ENCODE measurements around the gene TRIP11. TPM values are rescaled to one million over a fixed set of nuclear protein-coding genes. Genes with fewer than 3 reads are reported as not detected.

Gene TRIP11
- total and polyA plus RNA-seq, 2 experiments from 2014 or later, result 10.8 to 40.8 TPM

DNA sequence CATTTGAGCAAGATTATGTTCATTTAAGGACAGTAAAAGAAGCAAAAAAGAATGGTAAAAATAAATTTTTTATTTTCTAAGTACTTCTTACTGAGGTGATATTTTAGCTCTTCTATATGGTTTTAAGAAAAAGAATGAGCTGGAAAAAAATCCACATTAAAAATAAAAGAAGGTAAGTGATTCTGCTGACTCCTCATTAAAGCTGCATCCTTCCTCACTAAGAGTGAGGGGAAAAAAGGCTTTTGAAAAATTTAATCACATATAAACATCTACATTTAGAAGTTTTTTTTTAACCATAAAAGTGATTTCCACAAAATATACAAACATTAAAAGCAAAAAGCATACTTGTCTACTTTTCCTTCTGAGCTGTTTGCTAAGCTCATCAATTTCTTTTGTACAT lies 64.1 kb downstream of the TRIP11 start:
- Histone ChIP-seq H3K4me3 (no peak overlapping the region), H3K4me1 (ENCODE audit: low read depth) (no peaks in the 10 kb centered on the region), H3K27ac (no peak overlapping the region), H3K9me3 (ENCODE audit: low read depth) (no peaks in the 10 kb centered on the region), H3K36me3 (peaks cover 20% of the 10 kb centered on the region), H3K27me3 (no peaks in the 10 kb centered on the region)
- TF ChIP-seq, protein P1, sequence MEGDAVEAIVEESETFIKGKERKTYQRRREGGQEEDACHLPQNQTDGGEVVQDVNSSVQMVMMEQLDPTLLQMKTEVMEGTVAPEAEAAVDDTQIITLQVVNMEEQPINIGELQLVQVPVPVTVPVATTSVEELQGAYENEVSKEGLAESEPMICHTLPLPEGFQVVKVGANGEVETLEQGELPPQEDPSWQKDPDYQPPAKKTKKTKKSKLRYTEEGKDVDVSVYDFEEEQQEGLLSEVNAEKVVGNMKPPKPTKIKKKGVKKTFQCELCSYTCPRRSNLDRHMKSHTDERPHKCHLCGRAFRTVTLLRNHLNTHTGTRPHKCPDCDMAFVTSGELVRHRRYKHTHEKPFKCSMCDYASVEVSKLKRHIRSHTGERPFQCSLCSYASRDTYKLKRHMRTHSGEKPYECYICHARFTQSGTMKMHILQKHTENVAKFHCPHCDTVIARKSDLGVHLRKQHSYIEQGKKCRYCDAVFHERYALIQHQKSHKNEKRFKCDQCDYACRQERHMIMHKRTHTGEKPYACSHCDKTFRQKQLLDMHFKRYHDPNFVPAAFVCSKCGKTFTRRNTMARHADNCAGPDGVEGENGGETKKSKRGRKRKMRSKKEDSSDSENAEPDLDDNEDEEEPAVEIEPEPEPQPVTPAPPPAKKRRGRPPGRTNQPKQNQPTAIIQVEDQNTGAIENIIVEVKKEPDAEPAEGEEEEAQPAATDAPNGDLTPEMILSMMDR (IDR thresholded peaks at IDR 0.05; ENCODE audit: low read depth, low read length), result no peak
- DNase-seq (ENCODE audit: low read depth in 1 of 2, low spot score in 1 of 2), result no peak

DNA sequence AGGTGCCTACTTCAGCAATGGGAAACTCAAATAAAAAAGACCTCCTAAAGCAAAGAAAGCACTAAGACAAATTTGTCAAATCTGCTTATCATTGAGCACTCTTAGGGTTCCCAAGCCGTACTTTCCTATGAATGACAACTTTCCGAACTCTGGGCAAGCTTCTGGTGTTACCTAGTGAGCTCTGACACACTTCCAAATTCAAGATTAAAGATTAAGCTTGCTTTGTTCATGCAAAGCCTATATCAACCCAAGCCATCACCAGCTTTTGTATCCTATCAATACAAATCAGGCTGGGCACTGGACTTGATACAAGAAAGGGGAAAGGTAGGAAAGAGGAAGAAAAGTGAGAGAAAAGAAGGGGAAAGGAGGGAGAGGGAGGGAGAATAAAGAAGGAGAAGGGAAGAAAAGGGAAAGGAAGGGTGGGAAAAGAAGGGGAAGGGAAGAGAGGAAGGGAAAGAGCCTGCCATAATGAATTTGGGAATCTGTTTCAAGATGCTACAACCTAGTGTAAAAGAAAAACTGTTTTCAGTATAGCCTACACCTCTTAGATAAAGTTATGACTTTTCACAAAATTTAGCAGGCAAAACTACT lies 68.6 kb downstream of the TRIP11 start:
- Histone ChIP-seq H3K27ac (no peak overlapping the region), H3K4me3 (no peak overlapping the region), H3K4me1 (ENCODE audit: low read depth) (no peaks in the 10 kb centered on the region), H3K27me3 (no peaks in the 10 kb centered on the region), H3K9me3 (ENCODE audit: low read depth) (no peaks in the 10 kb centered on the region), H3K36me3 (peaks cover 42% of the 10 kb centered on the region)
- TF ChIP-seq, protein P1 (IDR thresholded peaks at IDR 0.05; ENCODE audit: low read depth, low read length), result no peak
- no peak for DNase-seq (ENCODE audit: low read depth in 1 of 2, low spot score in 1 of 2)

DNA sequence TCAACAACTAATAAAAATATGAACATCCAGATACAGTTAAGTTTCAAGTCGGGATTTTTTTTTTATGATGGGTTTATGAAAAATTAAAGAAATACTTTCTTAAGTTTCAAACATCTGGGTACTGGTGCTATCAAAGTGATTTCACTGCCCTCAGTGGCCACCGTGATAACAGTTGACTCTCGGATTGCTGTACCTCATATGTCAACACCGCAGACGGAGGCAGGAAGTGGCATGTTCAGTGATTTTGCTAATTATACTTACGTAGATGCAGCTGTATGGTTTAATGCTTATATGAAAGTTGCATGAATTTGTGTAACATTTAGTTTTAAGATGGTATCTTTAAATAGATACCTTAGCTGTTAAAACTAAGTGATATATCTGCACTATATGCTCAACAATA lies 71.6 kb downstream of the TRIP11 start:
- no peaks in the 10 kb centered on the region for H3K4me1 ChIP-seq (ENCODE audit: low read depth)
- H3K9me3 ChIP-seq (ENCODE audit: low read depth), result no peaks in the 10 kb centered on the region
- H3K4me3 ChIP-seq, result no peak overlapping the region
- H3K27me3 ChIP-seq, result no peaks in the 10 kb centered on the region
- TF ChIP-seq, protein P1 (IDR thresholded peaks at IDR 0.05; ENCODE audit: low read depth, low read length), result no peak
- H3K36me3 ChIP-seq, result peaks cover 39% of the 10 kb centered on the region
- DNase-seq (ENCODE audit: low read depth in 1 of 2, low spot score in 1 of 2), result no peak
- H3K27ac ChIP-seq, result no peak overlapping the region

DNA sequence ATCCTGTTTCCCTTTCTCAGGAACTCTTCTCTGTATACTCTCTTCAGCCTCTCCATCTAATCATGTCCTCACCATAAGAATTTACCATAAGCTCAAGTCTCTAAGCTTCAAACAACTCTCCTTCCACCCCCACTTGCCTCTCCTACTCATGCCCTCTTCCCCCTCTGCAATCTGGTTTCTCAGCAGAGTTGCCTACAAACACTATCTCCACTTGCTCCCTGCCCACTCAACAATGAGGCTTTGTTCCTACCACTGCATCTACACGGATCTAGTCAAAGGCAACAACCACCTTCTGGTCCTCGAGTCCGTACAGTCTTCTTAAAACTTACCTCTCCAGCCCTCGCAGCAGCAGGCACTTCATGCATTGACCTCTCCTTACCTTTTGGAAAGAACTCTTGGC lies 75.1 kb downstream of the TRIP11 start:
- peak in 1 of 2 donors; percentile 14 for DNase-seq (ENCODE audit: low read depth in 1 of 2, low spot score in 1 of 2)

DNA sequence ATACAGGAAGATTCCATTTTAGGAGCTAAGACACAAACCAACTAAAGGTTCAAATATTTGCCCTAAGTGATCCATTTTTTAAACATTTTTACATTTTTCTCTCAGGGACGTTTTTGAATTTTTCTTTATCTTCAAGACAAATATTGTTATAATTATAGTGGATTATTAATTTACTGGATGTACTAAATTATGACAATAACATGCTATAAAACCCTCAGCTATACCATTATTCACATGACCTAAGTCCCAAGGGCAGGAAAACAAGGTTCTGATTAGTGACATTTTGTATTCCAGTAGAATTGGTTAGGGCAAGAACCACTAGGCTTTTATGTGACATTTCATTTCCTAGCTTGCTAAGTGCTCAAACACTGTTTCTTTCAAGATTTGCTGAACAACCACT lies 75.8 kb downstream of the TRIP11 start:
- no peak overlapping the region for H3K27ac ChIP-seq
- H3K9me3 ChIP-seq (ENCODE audit: low read depth), result no peaks in the 10 kb centered on the region
- H3K4me1 ChIP-seq (ENCODE audit: low read depth), result no peaks in the 10 kb centered on the region
- DNase-seq (ENCODE audit: low read depth in 1 of 2, low spot score in 1 of 2), result no peak
- TF ChIP-seq, protein P1 (IDR thresholded peaks at IDR 0.05; ENCODE audit: low read depth, low read length), result no peak
- H3K4me3 ChIP-seq, result no peak overlapping the region
- H3K27me3 ChIP-seq, result no peaks in the 10 kb centered on the region
- peaks cover 12% of the 10 kb centered on the region for H3K36me3 ChIP-seq

More for the DNA sequence above, 75.1 kb downstream of the TRIP11 start:
- TF ChIP-seq, protein P1 (IDR thresholded peaks at IDR 0.05; ENCODE audit: low read depth, low read length), result no peak
- Histone ChIP-seq H3K27me3 (no peaks in the 10 kb centered on the region), H3K27ac (no peak overlapping the region), H3K4me3 (no peak overlapping the region), H3K4me1 (ENCODE audit: low read depth) (no peaks in the 10 kb centered on the region), H3K36me3 (peaks cover 18% of the 10 kb centered on the region), H3K9me3 (ENCODE audit: low read depth) (no peaks in the 10 kb centered on the region)
